Fibroblast of lung (primary cell): ENCODE measurements around the gene SLC25A51. TPM values are rescaled to one million over a fixed set of nuclear protein-coding genes. Genes with fewer than 3 reads are reported as not detected.

Source experiments
- DNase-seq, 2 donors: peaks; one replicate each; pipeline versions ENCODE4 v3.0.0 to v3.0.0-alpha.2; 2010; ENCODE audit warnings: low read depth in 2 of 2
- H2AFZ ChIP-seq: 2 replicates; pipeline ENCODE4 v1.5.1; 2012; ENCODE audit warnings: low read length, control low read depth, inconsistent platforms
- H3K27ac ChIP-seq: 2 replicates; pipeline ENCODE4 v1.5.1; 2011; ENCODE audit warnings: low read length, control low read depth; ENCODE audit not compliant: insufficient read depth
- H3K27me3 ChIP-seq: 2 replicates; pipeline ENCODE4 v1.5.1; 2011; ENCODE audit warnings: mild to moderate bottlenecking, low read length; ENCODE audit not compliant: control insufficient read depth, insufficient read depth
- H3K36me3 ChIP-seq: 2 replicates; pipeline ENCODE4 v1.5.1; 2011; ENCODE audit warnings: low read length; ENCODE audit not compliant: control insufficient read depth, insufficient read depth
- H3K4me1 ChIP-seq: 2 replicates; pipeline ENCODE4 v1.5.1; 2011; ENCODE audit warnings: low read length; ENCODE audit not compliant: control insufficient read depth, insufficient read depth; ENCODE audit errors: extremely low read depth
- H3K4me2 ChIP-seq: 2 replicates; pipeline ENCODE4 v1.5.1; 2011; ENCODE audit warnings: low read length, control low read depth; ENCODE audit not compliant: insufficient read depth; ENCODE audit errors: extremely low read depth
- H3K4me3 ChIP-seq, 4 experiments: fragments of 200-600 bp in 1 of 4; sonication (generic) in 1 of 4; replicated peaks in 1 of 4; 2 replicates each; pipeline ENCODE4 v1.5.1; 2011 to 2016; ENCODE audit warnings: low read length in 4 of 4, low read depth in 3 of 4, mild to moderate bottlenecking in 3 of 4, control low read depth in 2 of 4, inconsistent platforms in 1 of 4, mixed read lengths in 1 of 4; ENCODE audit not compliant: insufficient read depth in 1 of 4; ENCODE audit errors: control extremely low read depth in 1 of 4
- H3K79me2 ChIP-seq: 2 replicates; pipeline ENCODE4 v1.5.1; 2012; ENCODE audit warnings: mild to moderate bottlenecking, low read length, inconsistent platforms; ENCODE audit not compliant: control insufficient read depth, insufficient read depth
- H3K9ac ChIP-seq: 2 replicates; pipeline ENCODE4 v1.5.1; 2011; ENCODE audit warnings: mild to moderate bottlenecking, low read length, control low read depth; ENCODE audit not compliant: insufficient read depth
- H3K9me3 ChIP-seq: 2 replicates; pipeline ENCODE4 v1.5.1; 2012; ENCODE audit warnings: low read depth, low read length; ENCODE audit not compliant: control insufficient read depth, insufficient read depth
- H4K20me1 ChIP-seq: 2 replicates; pipeline ENCODE4 v1.5.1; 2011; ENCODE audit warnings: low read length; ENCODE audit not compliant: control insufficient read depth, insufficient read depth; ENCODE audit errors: extremely low read depth
- CTCF ChIP-seq, 2 donors: IDR thresholded peaks in 1 of 2; conservative IDR thresholded peaks in 1 of 2; 1 replicate in 1 of 2; 2 replicates in 1 of 2; pipeline ENCODE4 v1.5.1; 2011 to 2012; ENCODE audit warnings: low read length in 2 of 2, control low read depth in 1 of 2, inconsistent platforms in 1 of 2, low read depth in 1 of 2, mild to moderate bottlenecking in 1 of 2
- EZH2 ChIP-seq: IDR thresholded peaks from 2 replicates; pipeline ENCODE4 v1.5.1; 2012; ENCODE audit warnings: low read length, control low read depth, mild to moderate bottlenecking; ENCODE audit errors: missing control alignments
- polyA plus RNA-seq, 2 donors: library from polyadenylated mRNA; depleted of rRNA in 1 of 2; stranded (reverse) in 1 of 2; unstranded in 1 of 2; fragments of >200 nt; gene quantifications; 2 replicates each; pipeline ENCODE4 v1.2.1, GENCODE V29; 2011 to 2012; ENCODE audit warnings: missing spikeins in 1 of 2
- total RNA-seq: library from RNA; depleted of rRNA; stranded (reverse); fragments of >200 nt; gene quantifications from 2 replicates; pipeline ENCODE4 v1.2.1, GENCODE V29; 2014

Gene SLC25A51
- total and polyA plus RNA-seq, 2 donors (not counting 1 experiment from before 2014, with no cell fraction given), result 39.3 to 100 TPM

GRCh38 chr9:37922363-37923117, 18.6 kb upstream of the SLC25A51 start:
- peaks cover 17% of the 10 kb centered on the region for H3K36me3 ChIP-seq
- no peak for DNase-seq
- H3K4me3 ChIP-seq, result no peak overlapping the region
- H3K79me2 ChIP-seq, result peaks cover 2% of the 10 kb centered on the region
- H3K9me3 ChIP-seq, result no peaks in the 10 kb centered on the region
- H2AFZ ChIP-seq, result no peak overlapping the region
- H4K20me1 ChIP-seq, result no peaks in the 10 kb centered on the region
- peaks cover 8% of the 10 kb centered on the region for H3K4me1 ChIP-seq
- H3K4me2 ChIP-seq, result no peak overlapping the region
- H3K27ac ChIP-seq, result no peak overlapping the region
- no peak overlapping the region for H3K9ac ChIP-seq
- TF ChIP-seq EZH2 (no peak), CTCF (conservative IDR thresholded peaks at IDR 0.05 in 1 of 2, IDR thresholded peaks at IDR 0.05 in 1 of 2; ENCODE audit: low read depth in 1 of 2, low read length in 2 of 2) (no peak)
- no peaks in the 10 kb centered on the region for H3K27me3 ChIP-seq

DNA sequence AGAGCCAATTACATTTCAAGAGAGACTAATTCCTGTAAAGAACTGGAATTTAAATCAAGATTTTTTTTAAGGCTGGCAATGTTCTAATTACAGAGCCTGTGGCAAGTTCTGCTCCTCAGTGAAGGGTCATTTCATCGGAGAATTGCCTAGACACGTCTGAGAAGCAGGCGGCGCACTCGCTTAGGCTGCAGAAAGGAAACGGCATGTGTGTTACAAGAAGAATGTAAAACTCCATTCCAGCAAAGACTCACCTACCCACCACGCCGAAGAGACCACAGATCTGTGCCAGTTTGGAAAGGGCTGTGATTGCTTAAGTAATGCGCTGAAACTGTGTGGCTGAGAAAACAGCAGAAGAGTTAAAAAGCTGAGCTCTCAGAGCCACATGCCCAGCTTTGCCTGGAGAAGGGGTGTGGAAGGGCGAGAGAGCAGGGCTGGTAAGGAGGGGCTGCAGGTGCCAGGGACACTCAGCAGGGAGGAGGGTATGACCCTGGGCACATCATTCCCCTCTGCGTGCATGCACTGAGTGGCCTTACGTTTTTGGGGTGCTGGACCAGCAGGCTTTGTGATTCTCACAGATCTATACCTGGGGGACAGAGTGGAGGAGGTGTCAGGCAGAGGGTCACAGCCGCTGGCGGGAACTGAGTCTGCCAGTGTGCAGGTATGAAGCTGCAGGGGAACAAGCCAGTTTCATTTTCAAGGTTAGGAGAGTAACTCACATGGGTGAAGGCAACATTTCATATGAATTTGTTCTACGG, 17.8 kb upstream of the SLC25A51 start:
- TF ChIP-seq CTCF (conservative IDR thresholded peaks at IDR 0.05 in 1 of 2, IDR thresholded peaks at IDR 0.05 in 1 of 2; ENCODE audit: low read depth in 1 of 2, low read length in 2 of 2) (peak in 1 of 2 donors; percentile 13), EZH2 (no peak)
- no peak overlapping the region for H3K4me2 ChIP-seq
- no peaks in the 10 kb centered on the region for H3K79me2 ChIP-seq
- no peak overlapping the region for H2AFZ ChIP-seq
- H3K9me3 ChIP-seq, result no peaks in the 10 kb centered on the region
- peaks cover 7% of the 10 kb centered on the region for H3K4me1 ChIP-seq
- no peak overlapping the region for H3K4me3 ChIP-seq
- peaks cover 19% of the 10 kb centered on the region for H3K36me3 ChIP-seq
- DNase-seq, result peak in 1 of 2 donors; percentile 85
- H4K20me1 ChIP-seq, result no peaks in the 10 kb centered on the region
- no peak overlapping the region for H3K27ac ChIP-seq
- H3K9ac ChIP-seq, result no peak overlapping the region
- no peaks in the 10 kb centered on the region for H3K27me3 ChIP-seq

- Histone ChIP-seq H3K27me3 (no peaks in the 10 kb centered on the region), H3K4me1 (peaks cover 4% of the 10 kb centered on the region), H3K36me3 (peaks cover 21% of the 10 kb centered on the region), H2AFZ (no peak overlapping the region), H3K79me2 (no peaks in the 10 kb centered on the region), H3K27ac (no peak overlapping the region), H3K4me3 (no peak overlapping the region), H3K9me3 (no peaks in the 10 kb centered on the region), H3K4me2 (no peak overlapping the region), H4K20me1 (no peaks in the 10 kb centered on the region), H3K9ac (no peak overlapping the region)
- TF ChIP-seq EZH2, result no peak
- no peak for DNase-seq
These were observed 17.2 kb upstream of the SLC25A51 start for GRCh38 chr9:37921168-37921510.
